Kidney glomerular epithelial cell (primary cell): ENCODE measurements around the gene PLEKHA7.

Experiments used
- DNase-seq: peaks from one replicate; lab custom pipeline; 2025; lab: John Stamatoyannopoulos, UW

The PLEKHA7 gene

GRCh38 chr11:16738193-16738946 is 275.8 kb downstream of the PLEKHA7 start, which contains the start of gene C11orf58:
Gene C11orf58 (plus strand): TSS chr11:16738647. CDS start chr11:16738779, 132 bp downstream.
- peak; percentile 96 for DNase-seq

- no peak for DNase-seq
Measured at GRCh38 chr11:16737818-16738192, 276.4 kb downstream of the PLEKHA7 start.
